GM23338 (cell line): ENCODE data around the gene MAVS. TPM values are rescaled to one million over a fixed set of nuclear protein-coding genes. Genes with fewer than 3 reads are reported as not detected.
A peak's percentile ranks its signal among the peaks of the same experiment; 100 is the strongest.

Experiments used
- ATAC-seq: fragments of 200-7000 bp; cut with Tn5 transposase; 3 replicates; pipeline ENCODE4 v1.9.1; 2020
- DNase-seq: peaks from one replicate; pipeline ENCODE4 v3.0.0-alpha.2; 2015; ENCODE audit warnings: low spot score
- H2AFZ ChIP-seq: fragments of 200-600 bp; sonication (generic); 2 replicates; pipeline ENCODE4 v1.8.0; 2016; ENCODE audit warnings: antibody characterized with exemption, mild to moderate bottlenecking, moderate library complexity
- H3F3A ChIP-seq: fragments of 200-600 bp; sonication (generic); replicated peaks from 2 replicates; pipeline ENCODE4 v1.8.0; 2017; ENCODE audit warnings: antibody characterized with exemption, mixed run types, low read depth
- H3K27ac ChIP-seq: fragments of 200-600 bp; sonication (generic); 2 replicates; pipeline ENCODE4 v1.6.1; 2016; ENCODE audit warnings: low read depth
- H3K27me3 ChIP-seq: fragments of 200-600 bp; sonication (generic); 2 replicates; pipeline ENCODE4 v1.8.0; 2016; ENCODE audit warnings: mild to moderate bottlenecking, mixed run types, moderate library complexity; ENCODE audit not compliant: insufficient read depth
- H3K36me3 ChIP-seq: fragments of 200-600 bp; sonication (generic); 2 replicates; pipeline ENCODE4 v1.8.0; 2016; ENCODE audit warnings: mild to moderate bottlenecking; ENCODE audit not compliant: insufficient read depth
- H3K4me1 ChIP-seq: fragments of 200-600 bp; sonication (generic); 2 replicates; pipeline ENCODE4 v1.8.0; 2016; ENCODE audit warnings: mild to moderate bottlenecking, moderate library complexity; ENCODE audit not compliant: insufficient read depth
- H3K4me2 ChIP-seq: fragments of 200-600 bp; sonication (generic); 2 replicates; pipeline ENCODE4 v1.7.1; 2017; ENCODE audit warnings: mixed run types
- H3K4me3 ChIP-seq: fragments of 200-600 bp; sonication (generic); 2 replicates; pipeline ENCODE4 v1.6.1; 2016; ENCODE audit warnings: mixed run types
- H3K79me2 ChIP-seq: fragments of 200-600 bp; sonication (generic); replicated peaks from 2 replicates; pipeline ENCODE4 v1.8.0; 2017; ENCODE audit warnings: mild to moderate bottlenecking; ENCODE audit not compliant: insufficient read depth
- H3K9me2 ChIP-seq: fragments of 200-600 bp; sonication (generic); 2 replicates; pipeline ENCODE4 v1.8.0; 2017; ENCODE audit not compliant: insufficient read depth
- H4K20me1 ChIP-seq: fragments of 200-600 bp; sonication (generic); replicated peaks from 2 replicates; pipeline ENCODE4 v1.8.0; 2017; ENCODE audit warnings: mild to moderate bottlenecking; ENCODE audit not compliant: insufficient read depth
- H3K27ac Mint-ChIP-seq: 2 replicates; pipeline ENCODE4 v1.8.0; 2020; ENCODE audit warnings: inconsistent platforms, mild to moderate bottlenecking, moderate library complexity, mixed read lengths
- H3K27me3 Mint-ChIP-seq: 3 replicates; pipeline ENCODE4 v1.8.0; 2022; ENCODE audit warnings: low read depth, mild to moderate bottlenecking, moderate library complexity, mixed read lengths, inconsistent platforms; ENCODE audit not compliant: insufficient read depth, poor library complexity
- H3K36me3 Mint-ChIP-seq: 3 replicates; pipeline ENCODE4 v1.8.0; 2021; ENCODE audit warnings: low read depth, mild to moderate bottlenecking, inconsistent platforms, moderate library complexity, mixed read lengths
- H3K4me1 Mint-ChIP-seq: 3 replicates; pipeline ENCODE4 v1.8.0; 2020; ENCODE audit warnings: mild to moderate bottlenecking, inconsistent platforms, mixed read lengths
- H3K4me3 Mint-ChIP-seq: 3 replicates; pipeline ENCODE4 v1.8.0; 2021; ENCODE audit warnings: moderate library complexity, mild to moderate bottlenecking, inconsistent platforms, mixed read lengths
- H3K9me3 Mint-ChIP-seq: 3 replicates; pipeline ENCODE4 v1.8.0; 2020; ENCODE audit warnings: moderate library complexity, mild to moderate bottlenecking, inconsistent platforms, mixed read lengths
- CREB1 ChIP-seq: fragments of 250-450 bp; sonication (Bioruptor Pico); IDR thresholded peaks from 2 replicates; pipeline ENCODE4 v1.5.0; 2020; ENCODE audit warnings: low read depth, mild to moderate bottlenecking, moderate library complexity
- EZH2 ChIP-seq: fragments of 200-600 bp; sonication (generic); IDR thresholded peaks from one replicate; pipeline ENCODE4 v1.8.0; 2017; ENCODE audit warnings: antibody characterized with exemption, mild to moderate bottlenecking, low read depth; ENCODE audit not compliant: unreplicated experiment
- JUNB ChIP-seq: IDR thresholded peaks from one replicate; pipeline ENCODE4 v1.6.1; 2016; ENCODE audit warnings: antibody characterized with exemption; ENCODE audit not compliant: unreplicated experiment
- NANOG ChIP-seq: IDR thresholded peaks from 2 replicates; pipeline ENCODE4 v1.6.1; 2016; ENCODE audit warnings: antibody characterized with exemption, borderline replicate concordance
- POLR2AphosphoS5 ChIP-seq: IDR thresholded peaks from 2 replicates; pipeline ENCODE4 v1.6.1; 2016; ENCODE audit warnings: antibody characterized with exemption, low read depth
- STAT1 ChIP-seq: IDR thresholded peaks from one replicate; pipeline ENCODE4 v1.6.1; 2016; ENCODE audit warnings: antibody characterized with exemption; ENCODE audit not compliant: unreplicated experiment
- ZNF331 ChIP-seq: fragments of 250-450 bp; sonication (Bioruptor Pico); IDR thresholded peaks from 2 replicates; pipeline ENCODE4 v1.5.0; 2020; ENCODE audit warnings: low read depth, mild to moderate bottlenecking, moderate library complexity
- polyA plus RNA-seq: library from polyadenylated mRNA; unstranded; fragments of >200 nt; fragmentation: Nextera tagmentation; extraction: Ambion mirVana; gene quantifications from 2 replicates; pipeline ENCODE4 v1.2.1, GENCODE V29; 2016
- total RNA-seq: library from RNA; depleted of rRNA; stranded (reverse); fragments of >200 nt; shearing (Covaris generic); gene quantifications from 2 replicates; pipeline ENCODE4 v1.2.3, GENCODE V29; 2014
- TF ChIP-seq, protein P1 (sequence below): IDR thresholded peaks from one replicate; pipeline ENCODE4 v1.6.1; 2018; ENCODE audit warnings: antibody characterized with exemption; ENCODE audit not compliant: unreplicated experiment
- TF ChIP-seq, protein P2 (sequence below), 2 experiments: fragments of 200-600 bp in 1 of 2; sonication (generic) in 1 of 2; conservative IDR thresholded peaks; 2 replicates each; pipeline versions ENCODE4 v1.5.1 to v1.6.1; 2016 to 2017; ENCODE audit warnings: antibody characterized with exemption in 2 of 2, low read depth in 2 of 2, mild to moderate bottlenecking in 2 of 2, moderate library complexity in 1 of 2

The MAVS gene
- total and polyA plus RNA-seq, 2 experiments from 2014 or later = 5.2 to 21.8 TPM

DNA sequence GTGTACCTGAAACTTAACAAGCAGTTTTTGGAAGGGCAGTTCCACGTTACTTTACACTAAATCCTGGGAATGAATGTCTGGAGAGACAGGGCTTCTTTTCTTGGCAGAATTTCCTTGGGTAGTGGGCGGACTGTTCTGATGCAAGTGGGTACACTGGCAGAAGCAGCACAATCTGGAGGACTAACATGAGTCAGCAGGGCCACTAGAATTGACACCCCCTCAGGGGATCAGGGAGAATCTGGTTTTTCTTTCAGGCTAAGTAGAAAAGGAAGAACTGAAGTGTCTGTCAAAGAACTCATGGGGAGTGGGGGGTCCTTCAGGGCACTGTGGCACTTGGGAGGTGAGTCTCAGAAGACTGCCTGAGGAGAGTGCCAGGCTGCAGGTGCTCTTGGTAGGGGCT lies 77.2 kb downstream of the MAVS start (continued):
- TF ChIP-seq, protein P1, sequence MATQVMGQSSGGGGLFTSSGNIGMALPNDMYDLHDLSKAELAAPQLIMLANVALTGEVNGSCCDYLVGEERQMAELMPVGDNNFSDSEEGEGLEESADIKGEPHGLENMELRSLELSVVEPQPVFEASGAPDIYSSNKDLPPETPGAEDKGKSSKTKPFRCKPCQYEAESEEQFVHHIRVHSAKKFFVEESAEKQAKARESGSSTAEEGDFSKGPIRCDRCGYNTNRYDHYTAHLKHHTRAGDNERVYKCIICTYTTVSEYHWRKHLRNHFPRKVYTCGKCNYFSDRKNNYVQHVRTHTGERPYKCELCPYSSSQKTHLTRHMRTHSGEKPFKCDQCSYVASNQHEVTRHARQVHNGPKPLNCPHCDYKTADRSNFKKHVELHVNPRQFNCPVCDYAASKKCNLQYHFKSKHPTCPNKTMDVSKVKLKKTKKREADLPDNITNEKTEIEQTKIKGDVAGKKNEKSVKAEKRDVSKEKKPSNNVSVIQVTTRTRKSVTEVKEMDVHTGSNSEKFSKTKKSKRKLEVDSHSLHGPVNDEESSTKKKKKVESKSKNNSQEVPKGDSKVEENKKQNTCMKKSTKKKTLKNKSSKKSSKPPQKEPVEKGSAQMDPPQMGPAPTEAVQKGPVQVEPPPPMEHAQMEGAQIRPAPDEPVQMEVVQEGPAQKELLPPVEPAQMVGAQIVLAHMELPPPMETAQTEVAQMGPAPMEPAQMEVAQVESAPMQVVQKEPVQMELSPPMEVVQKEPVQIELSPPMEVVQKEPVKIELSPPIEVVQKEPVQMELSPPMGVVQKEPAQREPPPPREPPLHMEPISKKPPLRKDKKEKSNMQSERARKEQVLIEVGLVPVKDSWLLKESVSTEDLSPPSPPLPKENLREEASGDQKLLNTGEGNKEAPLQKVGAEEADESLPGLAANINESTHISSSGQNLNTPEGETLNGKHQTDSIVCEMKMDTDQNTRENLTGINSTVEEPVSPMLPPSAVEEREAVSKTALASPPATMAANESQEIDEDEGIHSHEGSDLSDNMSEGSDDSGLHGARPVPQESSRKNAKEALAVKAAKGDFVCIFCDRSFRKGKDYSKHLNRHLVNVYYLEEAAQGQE = no peak
- TF ChIP-seq NANOG (no peak), ZNF331 (CRISPR knock-in tag) (no peak), CREB1 (no peak), POLR2AphosphoS5 (no peak), STAT1 (no peak)
- TF ChIP-seq, protein P2, sequence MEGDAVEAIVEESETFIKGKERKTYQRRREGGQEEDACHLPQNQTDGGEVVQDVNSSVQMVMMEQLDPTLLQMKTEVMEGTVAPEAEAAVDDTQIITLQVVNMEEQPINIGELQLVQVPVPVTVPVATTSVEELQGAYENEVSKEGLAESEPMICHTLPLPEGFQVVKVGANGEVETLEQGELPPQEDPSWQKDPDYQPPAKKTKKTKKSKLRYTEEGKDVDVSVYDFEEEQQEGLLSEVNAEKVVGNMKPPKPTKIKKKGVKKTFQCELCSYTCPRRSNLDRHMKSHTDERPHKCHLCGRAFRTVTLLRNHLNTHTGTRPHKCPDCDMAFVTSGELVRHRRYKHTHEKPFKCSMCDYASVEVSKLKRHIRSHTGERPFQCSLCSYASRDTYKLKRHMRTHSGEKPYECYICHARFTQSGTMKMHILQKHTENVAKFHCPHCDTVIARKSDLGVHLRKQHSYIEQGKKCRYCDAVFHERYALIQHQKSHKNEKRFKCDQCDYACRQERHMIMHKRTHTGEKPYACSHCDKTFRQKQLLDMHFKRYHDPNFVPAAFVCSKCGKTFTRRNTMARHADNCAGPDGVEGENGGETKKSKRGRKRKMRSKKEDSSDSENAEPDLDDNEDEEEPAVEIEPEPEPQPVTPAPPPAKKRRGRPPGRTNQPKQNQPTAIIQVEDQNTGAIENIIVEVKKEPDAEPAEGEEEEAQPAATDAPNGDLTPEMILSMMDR (conservative IDR thresholded peaks at IDR 0.05; ENCODE audit: low read depth in 2 of 2) = no peak

DNA sequence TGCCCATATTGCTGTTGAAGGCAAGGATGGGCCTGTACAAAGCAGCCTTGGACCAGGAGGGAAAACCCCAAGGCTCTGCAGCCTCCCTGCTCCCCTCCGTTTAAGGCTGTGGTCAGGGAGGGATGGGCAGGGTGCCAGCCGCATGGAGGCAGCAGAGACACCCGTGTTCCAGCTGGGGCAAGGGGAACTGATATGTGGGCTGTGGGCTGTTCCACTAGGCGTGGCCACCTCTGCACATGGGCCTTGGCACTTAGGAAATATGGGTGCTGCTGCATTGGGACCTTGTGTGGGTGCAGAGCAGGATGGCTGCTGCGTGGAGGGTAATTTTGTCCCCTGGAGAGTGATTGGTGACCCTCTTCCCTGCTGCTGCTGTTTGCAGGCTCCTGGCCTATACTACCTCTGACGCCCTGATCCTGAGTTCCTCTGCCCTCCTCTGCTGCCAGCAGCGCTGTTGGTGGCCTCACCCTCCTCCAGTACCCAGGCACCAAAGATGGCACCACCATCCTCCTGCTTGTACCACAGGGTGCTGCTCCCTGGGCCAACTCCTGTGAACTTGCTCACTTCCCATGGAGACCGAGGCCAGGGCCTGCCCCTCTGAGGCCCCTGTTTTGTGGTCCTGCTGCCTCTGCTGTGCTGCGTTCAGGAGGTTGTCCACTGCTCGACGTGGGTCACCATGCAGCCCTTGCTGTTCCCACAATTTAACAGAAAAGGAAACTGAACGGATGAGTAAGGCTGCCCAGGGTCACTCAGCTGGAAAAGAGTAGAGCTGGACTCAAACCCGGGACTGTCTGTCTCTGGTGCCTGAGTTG lies 77.9 kb downstream of the MAVS start:
- H3K9me2 ChIP-seq = no peaks in the 10 kb centered on the region
- Mint-ChIP-seq H3K9me3 (no peaks in the 10 kb centered on the region), H3K27ac (peak overlapping the region; percentile 76; the same call in 1 of the 2 replicates), H3K36me3 (peaks cover 55% of the 10 kb centered on the region), H3K4me3 (no peak overlapping the region), H3K4me1 (peaks cover 50% of the 10 kb centered on the region), H3K27me3 (peaks cover 41% of the 10 kb centered on the region)
- no peak overlapping the region for H2AFZ ChIP-seq
- DNase-seq (no peak), ATAC-seq (no peak)
- H3K4me2 ChIP-seq = no peak overlapping the region
- no peaks in the 10 kb centered on the region for H3K27me3 ChIP-seq
- H3K4me1 ChIP-seq = peaks cover 25% of the 10 kb centered on the region
- peaks cover 28% of the 10 kb centered on the region for H3F3A ChIP-seq
- H3K4me3 ChIP-seq = no peak overlapping the region
- H3K27ac ChIP-seq = peak overlapping the region; percentile 63; the same call in 1 of the 2 replicates
- TF ChIP-seq EZH2 = no peak
- no peak for TF ChIP-seq STAT1
- TF ChIP-seq, protein P2 (conservative IDR thresholded peaks at IDR 0.05; ENCODE audit: low read depth in 2 of 2) = peak in 1 of 2 experiments; percentile 27; a peak in 1 of 4 replicates
- no peak for TF ChIP-seq NANOG
- TF ChIP-seq JUNB = no peak
- TF ChIP-seq CREB1 = no peak
- peaks cover 41% of the 10 kb centered on the region for H3K79me2 ChIP-seq
- H3K36me3 ChIP-seq = peaks cover 15% of the 10 kb centered on the region; the same call in 1 of the 2 replicates
- H4K20me1 ChIP-seq = peaks cover 60% of the 10 kb centered on the region
